Activated B cell treated with CpG ODN at 0.5 μM for 24 hours (primary cell): ENCODE results near the gene PLSCR3. TPM values are rescaled to one million over a fixed set of nuclear protein-coding genes. Genes with fewer than 3 reads are reported as not detected.
"Not testable (repeated sequence)": the region's sequence is repeated elsewhere in the genome, so short reads cannot be mapped to it uniquely, and the experiment has no call there.

ENCODE experiments used
- ATAC-seq: fragments of 200-7000 bp; cut with Tn5 transposase; one replicate; pipeline ENCODE4 v1.10.0; 2021; ENCODE audit warnings: low read depth, mild to moderate bottlenecking, moderate library complexity
- CTCF ChIA-PET: fragments of 350-600 bp; sonication (Branson Sonifier 250); formaldehyde crosslinking; loops from one replicate; lab custom pipeline; 2021; ENCODE audit warnings: antibody characterized with exemption; lab: Charles Lee
- POLR2A ChIA-PET: fragments of 350-600 bp; sonication (Branson Sonifier 250); formaldehyde crosslinking; loops from one replicate; lab custom pipeline; 2021; ENCODE audit warnings: antibody characterized with exemption; lab: Charles Lee
- DNase-seq: peaks from one replicate; pipeline ENCODE4 v3.0.0; 2022
- H3K27ac Mint-ChIP-seq: one replicate; pipeline ENCODE4 v1.8.0; 2020; ENCODE audit warnings: mixed read lengths
- H3K27me3 Mint-ChIP-seq: one replicate; pipeline ENCODE4 v1.8.0; 2021; ENCODE audit warnings: mixed read lengths
- H3K36me3 Mint-ChIP-seq: one replicate; pipeline ENCODE4 v1.8.0; 2021; ENCODE audit warnings: low read depth, mixed read lengths
- H3K4me1 Mint-ChIP-seq: one replicate; pipeline ENCODE4 v1.8.0; 2021; ENCODE audit warnings: mixed read lengths
- H3K4me3 Mint-ChIP-seq: one replicate; pipeline ENCODE4 v1.8.0; 2020; ENCODE audit warnings: mild to moderate bottlenecking, mixed read lengths
- H3K9me3 Mint-ChIP-seq: one replicate; pipeline ENCODE4 v1.8.0; 2020; ENCODE audit warnings: mixed read lengths
- CTCF ChIP-seq: fragments of 200-600 bp; IDR thresholded peaks from one replicate; pipeline ENCODE4 v1.8.0; 2022; ENCODE audit warnings: antibody characterized with exemption, mild to moderate bottlenecking
- intact Hi-C: fragments of 100-400 bp; cut with micrococcal nuclease; formaldehyde crosslinking; loops from one replicate; pipeline ENCODE4 v1.15.1; 2024
- total RNA-seq: library from RNA; stranded (reverse); gene quantifications from 2 replicates; pipeline ENCODE4 v1.2.3, GENCODE V29; 2022

Gene PLSCR3
- total RNA-seq, 1 donor from 2014 or later, result 35.2 TPM

GRCh38 chr17:7380321-7380720 lies 14.0 kb downstream of the PLSCR3 start:
- ATAC-seq (no peak), DNase-seq (no peak)
- Mint-ChIP-seq H3K4me1 (peaks cover 10% of the 10 kb centered on the region), H3K4me3 (no peak overlapping the region), H3K27ac (no peak overlapping the region), H3K36me3 (no peaks in the 10 kb centered on the region), H3K27me3 (peaks cover 32% of the 10 kb centered on the region), H3K9me3 (peaks cover 4% of the 10 kb centered on the region)
- TF ChIP-seq CTCF, result no peak
- intact Hi-C loops, result no loop called here
- ChIA-PET POLR2A (no interaction called here), CTCF (no interaction called here)

- Mint-ChIP-seq H3K27me3 (peaks cover 32% of the 10 kb centered on the region), H3K36me3 (no peaks in the 10 kb centered on the region), H3K4me1 (peaks cover 4% of the 10 kb centered on the region), H3K27ac (no peak overlapping the region), H3K4me3 (no peak overlapping the region), H3K9me3 (peaks cover 4% of the 10 kb centered on the region)
- no peak for ATAC-seq
- ChIA-PET POLR2A (no interaction called here), CTCF (no interaction called here)
- DNase-seq, result no peak
- intact Hi-C loops, result no loop called here
- no peak for TF ChIP-seq CTCF
Measured at GRCh38 chr17:7379134-7379533, 15.2 kb downstream of the PLSCR3 start.

- DNase-seq, result no peak
- ChIA-PET POLR2A (no interaction called here), CTCF (interaction anchor here (2.2 kb wide), 1 partner anchor 19 kb away, joined by 6 read pairs; the partner anchor contains the start of gene TMEM95)
- Mint-ChIP-seq H3K27me3 (peaks cover 7% of the 10 kb centered on the region), H3K27ac (no peak overlapping the region), H3K36me3 (no peaks in the 10 kb centered on the region), H3K4me3 (no peak overlapping the region), H3K4me1 (no peaks in the 10 kb centered on the region), H3K9me3 (peaks cover 4% of the 10 kb centered on the region)
- TF ChIP-seq CTCF, result no peak
- no peak for ATAC-seq
- intact Hi-C loops, result no loop called here
Measured at GRCh38 chr17:7374353-7374752, 20.0 kb downstream of the PLSCR3 start.

- Mint-ChIP-seq H3K27ac (no peak overlapping the region), H3K36me3 (no peaks in the 10 kb centered on the region), H3K27me3 (no peaks in the 10 kb centered on the region), H3K4me1 (no peaks in the 10 kb centered on the region), H3K9me3 (no peaks in the 10 kb centered on the region), H3K4me3 (no peak overlapping the region)
- ATAC-seq, result no peak
- ChIA-PET CTCF (no interaction called here), POLR2A (no interaction called here)
- no peak for DNase-seq
- intact Hi-C loops, result no loop called here
- TF ChIP-seq CTCF, result no peak
Measured at GRCh38 chr17:7370853-7371252, 23.5 kb downstream of the PLSCR3 start.

- no peak for DNase-seq
- no peak overlapping the region for H3K27ac Mint-ChIP-seq
- CTCF ChIA-PET, result no interaction called here
- no peak overlapping the region for H3K4me3 Mint-ChIP-seq
- intact Hi-C loops, result no loop called here
- POLR2A ChIA-PET, result no interaction called here
- H3K4me1 Mint-ChIP-seq, result no peaks in the 10 kb centered on the region
- H3K9me3 Mint-ChIP-seq, result no peaks in the 10 kb centered on the region
- no peak for TF ChIP-seq CTCF
- ATAC-seq, result no peak
- no peaks in the 10 kb centered on the region for H3K27me3 Mint-ChIP-seq
- H3K36me3 Mint-ChIP-seq, result no peaks in the 10 kb centered on the region
Measured at GRCh38 chr17:7369825-7370224, 24.5 kb downstream of the PLSCR3 start.

- H3K27ac Mint-ChIP-seq, CTCF ChIA-PET, H3K27me3 Mint-ChIP-seq, H3K36me3 Mint-ChIP-seq, DNase-seq, H3K9me3 Mint-ChIP-seq, H3K4me1 Mint-ChIP-seq, POLR2A ChIA-PET, H3K4me3 Mint-ChIP-seq, ATAC-seq, intact Hi-C loops: not testable (repeated sequence)
Measured at GRCh38 chr17:7368599-7368994, 25.7 kb downstream of the PLSCR3 start.
